ENCODE measurements around the gene GALNS. TPM values are rescaled to one million over a fixed set of nuclear protein-coding genes. Genes with fewer than 3 reads are reported as not detected.

The GALNS gene
- total and polyA plus RNA-seq, 2 donors (not counting 3 experiments of a cell fraction or from before 2014, with no cell fraction given) = 21.8 to 40.2 TPM

DNA sequence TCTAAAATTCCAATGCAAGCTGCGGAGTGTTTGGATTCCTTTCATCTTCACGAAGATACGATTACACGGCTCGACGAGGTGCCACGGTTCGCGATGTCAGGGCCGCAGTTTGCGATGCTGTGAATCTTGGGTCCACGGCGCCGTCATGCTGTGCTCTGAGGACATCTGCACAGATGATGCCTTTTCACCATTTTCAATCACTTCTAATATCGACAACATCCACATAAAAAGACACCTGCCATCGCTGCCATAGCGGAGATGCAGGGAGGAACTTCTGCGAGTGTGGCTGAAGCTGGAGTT, 38.2 kb downstream of the GALNS start:
- Histone ChIP-seq H2AFZ (ENCODE audit: low read depth, low read length) (no peak overlapping the region), H3K4me1 (ENCODE audit: control insufficient read depth, extremely low read depth, insufficient read depth, low read length) (no peaks in the 10 kb centered on the region), H3K9me1 (replicated peaks; ENCODE audit: control insufficient read depth, extremely low read depth, insufficient read depth, low read length) (no peaks in the 10 kb centered on the region), H3K79me2 (ENCODE audit: control insufficient read depth, insufficient read depth, low read length) (no peaks in the 10 kb centered on the region), H3K9me3 (replicated peaks; ENCODE audit: control insufficient read depth, insufficient read depth, low read length) (no peaks in the 10 kb centered on the region), H3K36me3 (ENCODE audit: control insufficient read depth in 2 of 2, extremely low read depth in 1 of 2, insufficient read depth in 2 of 2, low read length in 2 of 2) (peaks cover 0 to 3% of the 10 kb centered on the region in 2 experiments), H4K20me1 (replicated peaks; ENCODE audit: control insufficient read depth, extremely low read depth, insufficient read depth, low read length) (no peaks in the 10 kb centered on the region), H3K4me3 (replicated peaks in 1 of 3; ENCODE audit: insufficient read depth in 1 of 3, low read depth in 1 of 3, low read length in 3 of 3) (no peak overlapping the region), H3K27me3 (ENCODE audit: control insufficient read depth in 2 of 2, insufficient read depth in 2 of 2, low read length in 2 of 2) (no peaks in the 10 kb centered on the region), H3K27ac (ENCODE audit: insufficient read depth, low read depth, low read length) (no peak overlapping the region), H3K4me2 (ENCODE audit: insufficient read depth, low read length) (no peak overlapping the region), H3K9ac (replicated peaks; ENCODE audit: extremely low read depth, insufficient read depth, low read length) (no peak overlapping the region)
- TF ChIP-seq POLR2AphosphoS5 (IDR thresholded peaks at IDR 0.05; ENCODE audit: insufficient read depth, low read depth, low read length) (no peak), POLR2A (IDR thresholded peaks at IDR 0.05; ENCODE audit: low read depth, low read length) (no peak), EZH2 (IDR thresholded peaks at IDR 0.05; ENCODE audit: borderline replicate concordance, low read depth, low read length, severe bottlenecking) (no peak), FOS (IDR thresholded peaks at IDR 0.05; ENCODE audit: borderline replicate concordance, insufficient read depth, low read length) (no peak), JUN (IDR thresholded peaks at IDR 0.05; ENCODE audit: borderline replicate concordance, insufficient read depth, insufficient read length, low read depth) (no peak), MYC (IDR thresholded peaks at IDR 0.05; ENCODE audit: low read depth, low read length) (no peak), GATA2 (IDR thresholded peaks at IDR 0.05; ENCODE audit: insufficient read depth, insufficient read length, low read depth, low read length) (no peak)
- TF ChIP-seq, protein P1, sequence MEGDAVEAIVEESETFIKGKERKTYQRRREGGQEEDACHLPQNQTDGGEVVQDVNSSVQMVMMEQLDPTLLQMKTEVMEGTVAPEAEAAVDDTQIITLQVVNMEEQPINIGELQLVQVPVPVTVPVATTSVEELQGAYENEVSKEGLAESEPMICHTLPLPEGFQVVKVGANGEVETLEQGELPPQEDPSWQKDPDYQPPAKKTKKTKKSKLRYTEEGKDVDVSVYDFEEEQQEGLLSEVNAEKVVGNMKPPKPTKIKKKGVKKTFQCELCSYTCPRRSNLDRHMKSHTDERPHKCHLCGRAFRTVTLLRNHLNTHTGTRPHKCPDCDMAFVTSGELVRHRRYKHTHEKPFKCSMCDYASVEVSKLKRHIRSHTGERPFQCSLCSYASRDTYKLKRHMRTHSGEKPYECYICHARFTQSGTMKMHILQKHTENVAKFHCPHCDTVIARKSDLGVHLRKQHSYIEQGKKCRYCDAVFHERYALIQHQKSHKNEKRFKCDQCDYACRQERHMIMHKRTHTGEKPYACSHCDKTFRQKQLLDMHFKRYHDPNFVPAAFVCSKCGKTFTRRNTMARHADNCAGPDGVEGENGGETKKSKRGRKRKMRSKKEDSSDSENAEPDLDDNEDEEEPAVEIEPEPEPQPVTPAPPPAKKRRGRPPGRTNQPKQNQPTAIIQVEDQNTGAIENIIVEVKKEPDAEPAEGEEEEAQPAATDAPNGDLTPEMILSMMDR (IDR thresholded peaks at IDR 0.05; ENCODE audit: extremely low read depth in 1 of 2, insufficient read depth in 1 of 2, low read depth in 1 of 2, low read length in 2 of 2) = no peak
- TF ChIP-seq, protein P2, sequence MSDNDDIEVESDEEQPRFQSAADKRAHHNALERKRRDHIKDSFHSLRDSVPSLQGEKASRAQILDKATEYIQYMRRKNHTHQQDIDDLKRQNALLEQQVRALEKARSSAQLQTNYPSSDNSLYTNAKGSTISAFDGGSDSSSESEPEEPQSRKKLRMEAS (IDR thresholded peaks at IDR 0.05; ENCODE audit: insufficient read depth, insufficient read length) = no peak
- FAIRE-seq (no peak), DNase-seq (ENCODE audit: low read depth, low spot score) (no peak)
- CTCF ChIA-PET = interaction anchor here (2.5 kb wide), 1 partner anchor 39 kb away, joined by 11 read pairs; no protein-coding TSS in a partner anchor
- BruUV-seq (replicated peaks) = no TSS peak
- dilution Hi-C loops (cut with MboI; ENCODE audit: extremely low pct_ligation_motif_present, low sequenced_read_pairs) = no loop called here
- intact Hi-C loops (cut with micrococcal nuclease) = no loop called here
- POLR2A ChIA-PET = no interaction called here
